Spleen (tissue), 11 donors: ENCODE measurements around the gene PYGO2. TPM values are rescaled to one million over a fixed set of nuclear protein-coding genes. Genes with fewer than 3 reads are reported as not detected.

Experiments used
- DNase-seq: peaks from one replicate; pipeline ENCODE4 v3.0.0-alpha.2; 2020
- H3K27ac ChIP-seq, 8 donors: fragments of 200-600 bp; sonication (generic) in 7 of 8; 1 replicate in 4 of 8; 2 replicates in 4 of 8; pipeline versions ENCODE4 v1.5.0 to v1.8.0; 2016 to 2021; ENCODE audit warnings: inconsistent platforms in 4 of 8, mild to moderate bottlenecking in 4 of 8, moderate library complexity in 1 of 8
- H3K27me3 ChIP-seq, 7 donors: fragments of 200-600 bp; sonication (generic) in 6 of 7; replicated peaks in 1 of 7; 1 replicate in 4 of 7; 2 replicates in 3 of 7; pipeline versions ENCODE4 v1.5.0 to v1.8.0; 2016 to 2021; ENCODE audit warnings: inconsistent platforms in 3 of 7, mild to moderate bottlenecking in 1 of 7
- H3K36me3 ChIP-seq, 6 donors: fragments of 200-600 bp; sonication (generic) in 5 of 6; 1 replicate in 4 of 6; 2 replicates in 2 of 6; pipeline versions ENCODE4 v1.5.0 to v1.8.0; 2016 to 2021; ENCODE audit warnings: inconsistent platforms in 2 of 6
- H3K4me1 ChIP-seq, 6 donors: fragments of 200-600 bp; sonication (generic) in 5 of 6; 1 replicate in 3 of 6; 2 replicates in 3 of 6; pipeline versions ENCODE4 v1.5.0 to v1.8.0; 2016 to 2021; ENCODE audit warnings: inconsistent platforms in 3 of 6
- H3K4me3 ChIP-seq, 8 donors: fragments of 200-600 bp; sonication (generic) in 7 of 8; 1 replicate in 4 of 8; 2 replicates in 4 of 8; pipeline versions ENCODE4 v1.5.0 to v1.8.0; 2016 to 2021; ENCODE audit warnings: inconsistent platforms in 4 of 8, mild to moderate bottlenecking in 4 of 8, moderate library complexity in 2 of 8
- H3K9me3 ChIP-seq, 8 donors: fragments of 200-600 bp; sonication (generic) in 7 of 8; 1 replicate in 4 of 8; 2 replicates in 4 of 8; pipeline versions ENCODE4 v1.5.0 to v1.8.0; 2016 to 2021; ENCODE audit warnings: inconsistent platforms in 4 of 8
- CTCF ChIP-seq, 11 experiments: fragments of 200-600 bp in 7 of 11; fragments of 450-650 bp in 4 of 11; sonication (generic) in 4 of 11; IDR thresholded peaks in 8 of 11; conservative IDR thresholded peaks in 3 of 11; 1 replicate in 7 of 11; 2 replicates in 4 of 11; pipeline versions ENCODE4 v1.4.0 to v1.8.0; 2016 to 2021; ENCODE audit warnings: antibody characterized with exemption in 11 of 11, inconsistent platforms in 4 of 11, mild to moderate bottlenecking in 1 of 11
- POLR2A ChIP-seq, 3 donors: fragments of 450-650 bp; IDR thresholded peaks; one replicate each; pipeline ENCODE4 v1.5.1; 2017; ENCODE audit warnings: antibody characterized with exemption in 3 of 3, mild to moderate bottlenecking in 1 of 3
- POLR2AphosphoS5 ChIP-seq, 3 donors: sonication (generic); formaldehyde crosslinking; IDR thresholded peaks; one replicate each; pipeline ENCODE4 v1.5.1; 2017; ENCODE audit warnings: antibody characterized with exemption in 3 of 3
- WGBS, 5 donors: extraction: QIAGEN DNeasy Blood & Tissue Kit in 3 of 5; methylation state at CpG; one replicate each; pipeline versions ENCODE4 v1.1.5 to v1.1.7; 2013 to 2018; 5-methylcytosine and 5-hydroxymethylcytosine counted together
- intact Hi-C: fragments of 100-400 bp; cut with DNase I; formaldehyde crosslinking; loops from one replicate; pipeline ENCODE4 v1.15.0; 2023; ENCODE audit warnings: low total_unique reads
- polyA plus RNA-seq, 3 donors: library from polyadenylated mRNA; stranded (reverse); fragments of 200-250 nt; gene quantifications; one replicate each; pipeline ENCODE4 v1.2.1, GENCODE V29; 2013
- total RNA-seq, 7 donors: library from RNA; depleted of rRNA in 3 of 7; stranded (reverse); fragments of >200 nt in 3 of 7; fragmentation: NEBNext Ultra II Directional in 4 of 7; extraction: Animal tissue kit (Norgen Biotek cat#: 25700) in 4 of 7; gene quantifications; one replicate each; pipeline versions ENCODE4 v1.1.0 to v1.2.1, GENCODE V29; 2016 to 2021
- donor health status: healthy with polysubstance abuse.
- donor health status: DM: no; HTN: no; CAD: no; lungs with moderate emphysema.
- donor health status: DM: no; HTN: no; CAD: no.
- donor health status: Bipolar disorder and iron deficiency.
- donor health status: healthy.
- donor health status: DM: no; HTN: no; CAD: no.
- donor health status: DM: yes; HTN: yes; CAD: no.

The PYGO2 gene
- total and polyA plus RNA-seq, 10 donors = 19.8 to 36.6 (median 35.2) TPM

DNA sequence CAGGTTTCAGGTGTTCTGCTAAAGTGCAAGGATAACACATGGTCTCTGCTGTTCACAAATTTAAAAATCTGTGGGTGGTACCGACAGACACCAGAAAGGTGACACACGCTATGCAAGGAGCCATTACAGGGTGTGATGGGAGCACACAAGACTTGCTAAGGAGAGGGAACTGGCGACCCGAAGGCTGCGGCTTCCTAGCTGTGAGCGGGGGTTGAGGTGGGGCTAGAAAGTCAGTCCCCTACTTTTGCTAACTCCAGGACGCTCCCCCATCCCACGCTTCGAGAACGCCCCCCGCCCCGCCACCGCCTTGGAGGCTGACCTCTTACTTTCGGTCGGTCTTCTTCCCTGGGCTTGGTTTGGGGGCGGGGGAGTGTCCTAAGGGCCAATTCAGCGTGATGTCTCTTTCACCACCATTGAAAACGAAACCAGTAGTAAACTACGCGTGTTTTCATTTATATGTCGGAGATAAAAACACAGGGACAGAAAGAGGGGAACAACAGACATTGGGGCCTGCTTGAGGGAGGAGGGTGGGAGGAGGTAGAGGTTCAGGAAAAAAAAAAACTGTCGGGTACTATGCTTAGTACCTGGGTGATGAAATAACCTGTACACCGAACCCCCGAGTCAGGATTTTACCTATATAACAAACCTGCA, 14.0 kb upstream of the PYGO2 start:
- Histone ChIP-seq H3K27me3 (no peaks in the 10 kb centered on the region), H3K27ac (peak overlapping the region; percentile 88 to 100 (median 98)), H3K9me3 (no peaks in the 10 kb centered on the region), H3K36me3 (peaks cover 0 to 24% (median 0%) of the 10 kb centered on the region in 6 donors), H3K4me1 (peaks cover 29 to 63% (median 40%) of the 10 kb centered on the region in 6 donors), H3K4me3 (peak overlapping the region; percentile 40 to 81 (median 64))
- DNase-seq = peak; percentile 92
- peak; percentile 33 to 71 (median 65) for TF ChIP-seq POLR2AphosphoS5 (IDR thresholded peaks at IDR 0.05)
- TF ChIP-seq CTCF (IDR thresholded peaks at IDR 0.05 in 8 of 11, conservative IDR thresholded peaks at IDR 0.05 in 3 of 11) = no peak
- peak in 1 of 3 donors; percentile 8 for TF ChIP-seq POLR2A (IDR thresholded peaks at IDR 0.05)
- 0% methylated on average over 24 of the region's 24 CpGs for WGBS, 5 donors
- intact Hi-C loops = no loop called here

DNA sequence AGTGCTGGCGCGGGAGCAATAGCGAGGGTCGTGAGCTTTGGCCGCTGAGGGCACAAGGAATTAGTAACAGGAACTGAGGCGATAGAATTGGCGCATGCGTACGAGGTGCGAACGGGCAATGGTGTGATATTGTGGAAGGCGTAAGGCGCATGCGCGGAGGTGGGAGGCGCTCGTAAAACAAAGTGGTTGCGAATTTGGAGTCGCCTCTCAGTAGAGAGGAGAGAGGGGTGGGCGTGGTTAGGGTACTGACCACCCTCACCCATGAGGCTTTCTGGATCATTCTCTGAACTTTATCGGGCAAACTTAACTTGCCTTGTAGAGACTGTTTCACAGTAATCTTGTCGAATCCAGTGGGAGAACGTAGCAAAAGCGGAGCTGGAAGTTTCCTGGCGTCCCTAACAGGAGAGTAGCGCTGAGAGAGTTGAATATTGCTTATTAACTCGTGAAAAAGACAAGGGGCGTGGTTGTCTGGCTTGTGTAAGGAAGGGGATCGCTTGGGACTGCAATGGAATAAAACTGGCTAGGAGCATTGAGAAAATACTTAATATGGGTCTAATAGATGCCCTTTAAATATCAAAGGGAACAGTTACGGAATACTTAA, 13.3 kb upstream of the PYGO2 start:
- peak in 1 of 3 donors; percentile 90 for TF ChIP-seq POLR2A (IDR thresholded peaks at IDR 0.05)
- no peak for TF ChIP-seq CTCF (IDR thresholded peaks at IDR 0.05 in 8 of 11, conservative IDR thresholded peaks at IDR 0.05 in 3 of 11)
- TF ChIP-seq POLR2AphosphoS5 (IDR thresholded peaks at IDR 0.05) = peak in 2 of 3 donors; percentile 87 to 89
- Histone ChIP-seq H3K27ac (peak overlapping the region; percentile 88 to 100 (median 98)), H3K9me3 (no peaks in the 10 kb centered on the region), H3K36me3 (peaks cover 0 to 23% (median 0%) of the 10 kb centered on the region in 6 donors), H3K27me3 (no peaks in the 10 kb centered on the region), H3K4me1 (peaks cover 29 to 69% (median 47%) of the 10 kb centered on the region in 6 donors), H3K4me3 (peak overlapping the region; percentile 40 to 81 (median 64))
- WGBS, 5 donors = 0% methylated on average over 30 of the region's 30 CpGs
- intact Hi-C loops = no loop called here
- DNase-seq = peak; percentile 96

- Histone ChIP-seq H3K9me3 (no peaks in the 10 kb centered on the region), H3K27me3 (no peaks in the 10 kb centered on the region), H3K4me3 (peak within 1 kb of the TSS; percentile 43 to 81 (median 64)), H3K36me3 (peaks cover 0 to 23% (median under 1%) of the 10 kb centered on the region in 6 donors), H3K27ac (peak within 1 kb of the TSS; percentile 88 to 100 (median 98)), H3K4me1 (peaks cover 29 to 76% (median 53%) of the 10 kb centered on the region in 6 donors)
- peak; percentile 96 for DNase-seq
- intact Hi-C loops = no loop called here
- WGBS, 5 donors = 0 to 1% (median 0%) methylated on average over 47 of the region's 47 CpGs
- TF ChIP-seq POLR2AphosphoS5 (IDR thresholded peaks at IDR 0.05) = peak; percentile 83 to 93 (median 90)
- TF ChIP-seq POLR2A (IDR thresholded peaks at IDR 0.05) = peak in 1 of 3 donors; percentile 46
- TF ChIP-seq CTCF (IDR thresholded peaks at IDR 0.05 in 8 of 11, conservative IDR thresholded peaks at IDR 0.05 in 3 of 11) = peak in 2 of 11 experiments; percentile 9 to 40
Observed at GRCh38 chr1:154974102-154974807, 12.7 kb upstream of the PYGO2 start, which contains the start of gene CKS1B. Gene CKS1B, plus strand, starts transcription at chr1:154974681. Its CDS starts 65 bp downstream, at chr1:154974746.
